ENCODE results near the gene LRSAM1.

Gene LRSAM1

DNA sequence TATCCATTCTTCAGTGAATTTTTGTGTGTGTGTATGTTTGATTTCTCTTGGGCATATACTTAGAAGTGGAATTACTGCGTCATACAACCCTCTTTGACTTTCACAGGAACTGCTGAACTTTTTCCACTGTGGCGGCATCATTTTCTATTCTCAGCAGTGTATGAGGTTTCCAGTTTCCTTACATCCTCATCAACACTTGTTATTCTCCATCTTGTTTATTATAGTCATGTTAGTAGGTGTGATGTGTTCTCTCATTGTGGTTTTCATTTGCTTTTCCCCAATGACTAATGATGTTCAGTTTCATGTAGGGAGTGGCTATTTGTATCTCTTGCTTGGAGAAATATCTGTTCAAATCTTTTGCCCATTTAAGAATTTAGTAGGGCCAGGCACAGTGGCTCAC is 24.6 kb upstream of the LRSAM1 start:
- ATAC-seq (peak; percentile 79), DNase-seq (no peak)

DNA sequence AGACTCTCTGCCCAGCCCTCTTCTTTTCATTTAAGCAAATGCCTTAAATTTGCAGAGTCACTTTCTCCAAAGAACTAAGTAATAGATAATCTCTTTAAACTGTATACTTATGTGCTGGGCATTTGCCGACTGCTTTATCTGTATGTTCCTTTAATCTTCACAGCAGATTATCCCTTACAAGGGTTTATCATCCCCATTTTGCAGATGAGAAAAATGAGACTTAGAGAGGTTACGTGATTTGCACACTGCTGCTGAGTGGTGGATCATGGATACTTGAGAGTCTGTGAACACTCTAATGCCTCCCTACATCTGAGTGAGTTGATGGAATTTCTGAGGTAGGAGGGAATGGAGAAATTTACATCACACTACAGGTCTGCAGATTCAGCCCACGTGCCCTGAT is 23.0 kb upstream of the LRSAM1 start:
- ATAC-seq (no peak), DNase-seq (no peak)

DNA sequence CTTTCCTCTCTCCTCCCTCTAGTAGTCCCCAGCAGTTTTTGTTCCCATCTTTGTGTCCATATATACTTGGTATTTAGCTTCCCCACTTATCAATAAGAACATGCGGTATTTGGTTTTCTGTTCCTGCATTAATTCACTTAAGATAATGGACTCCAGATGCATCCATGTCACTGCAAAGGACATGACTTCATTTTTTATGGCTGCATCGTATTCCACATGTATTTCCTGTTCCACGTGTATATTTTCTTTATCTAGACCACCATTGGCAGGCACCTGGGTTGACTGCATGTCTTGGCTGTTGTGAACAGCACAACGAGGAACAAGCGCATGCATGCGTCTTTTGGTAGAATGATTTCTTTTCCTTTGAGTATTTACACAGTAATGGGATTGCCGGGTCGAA is 20.9 kb upstream of the LRSAM1 start:
- DNase-seq (no peak), ATAC-seq (no peak)

DNA sequence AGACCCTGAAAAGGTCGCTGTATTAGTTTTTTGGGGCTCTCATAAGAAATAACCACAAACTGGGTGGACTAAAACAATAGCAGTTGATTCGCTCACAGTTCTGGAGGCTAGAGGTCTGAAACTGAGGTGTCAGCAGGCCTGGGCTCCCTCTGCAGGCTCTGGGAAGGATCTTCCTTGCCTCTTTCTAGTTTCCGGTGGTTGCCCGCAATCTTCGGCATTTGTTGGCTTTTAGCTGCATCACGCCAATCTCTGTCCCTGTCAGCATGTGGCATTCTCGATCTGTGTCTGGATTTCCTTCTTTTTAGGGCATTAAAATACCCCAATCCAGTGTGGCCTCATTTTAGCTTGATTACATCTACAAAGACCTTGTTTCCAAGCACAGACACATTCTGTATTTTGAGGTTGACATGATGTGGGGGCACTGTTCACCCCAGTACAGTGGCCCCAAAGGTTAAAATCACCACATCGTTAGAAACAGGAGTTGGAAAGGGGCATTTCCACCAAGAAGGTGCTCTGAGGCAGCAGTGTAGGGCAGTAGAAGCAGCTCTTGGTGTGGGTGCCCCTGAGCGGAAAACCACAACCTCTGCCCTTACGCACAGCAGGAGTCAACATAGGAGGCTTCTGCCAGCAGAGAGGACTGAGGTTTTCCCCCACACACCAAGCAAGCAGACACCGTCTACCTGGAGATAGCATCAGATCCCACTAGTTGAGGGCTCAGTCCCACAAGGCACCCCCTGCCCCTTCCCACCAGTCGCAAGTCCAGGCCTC is 13.6 kb upstream of the LRSAM1 start:
- DNase-seq = peak; percentile 30

DNA sequence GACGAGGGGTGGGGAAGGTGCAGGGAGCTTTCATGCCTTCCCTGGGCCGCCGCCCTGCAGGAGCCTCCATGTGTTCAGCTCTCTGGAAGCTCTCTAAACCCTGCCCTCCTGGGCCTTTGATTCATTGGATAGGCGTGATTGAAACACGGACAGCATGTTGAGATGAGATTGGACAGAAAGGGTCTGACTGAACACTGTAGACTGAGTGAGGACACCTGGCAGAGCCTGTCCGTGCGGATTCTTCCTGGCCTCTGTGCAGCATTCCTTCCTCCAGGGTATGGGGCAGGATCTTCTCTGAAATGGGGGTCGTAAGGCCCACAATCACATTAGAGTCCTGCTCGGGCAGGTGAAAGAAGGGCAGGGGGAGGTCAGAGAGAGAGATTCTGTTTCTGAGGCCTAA is 12.9 kb upstream of the LRSAM1 start:
- ATAC-seq (no peak), DNase-seq (no peak)

More for the DNA sequence above, 13.6 kb upstream of the LRSAM1 start:
- peak; percentile 84 for ATAC-seq

DNA sequence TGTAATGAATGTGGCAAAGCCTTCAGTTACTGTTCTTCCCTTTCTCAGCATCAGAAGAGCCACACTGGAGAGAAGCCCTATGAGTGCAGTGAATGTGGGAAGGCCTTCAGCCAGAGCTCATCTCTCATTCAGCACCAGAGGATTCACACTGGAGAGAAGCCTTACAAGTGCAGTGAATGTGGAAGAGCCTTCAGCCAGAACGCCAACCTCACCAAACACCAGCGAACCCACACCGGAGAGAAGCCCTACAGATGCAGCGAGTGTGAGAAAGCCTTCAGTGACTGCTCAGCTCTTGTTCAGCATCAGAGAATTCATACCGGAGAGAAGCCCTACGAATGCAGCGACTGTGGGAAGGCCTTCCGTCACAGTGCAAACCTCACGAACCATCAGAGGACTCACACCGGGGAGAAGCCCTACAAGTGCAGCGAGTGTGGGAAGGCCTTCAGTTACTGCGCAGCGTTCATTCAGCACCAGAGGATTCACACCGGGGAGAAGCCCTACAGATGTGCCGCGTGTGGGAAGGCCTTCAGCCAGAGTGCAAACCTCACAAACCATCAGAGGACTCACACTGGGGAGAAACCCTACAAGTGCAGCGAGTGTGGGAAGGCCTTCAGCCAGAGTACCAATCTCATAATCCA is 6.9 kb upstream of the LRSAM1 start:
- ATAC-seq (peak; percentile 1), DNase-seq (peak; percentile 36)

DNA sequence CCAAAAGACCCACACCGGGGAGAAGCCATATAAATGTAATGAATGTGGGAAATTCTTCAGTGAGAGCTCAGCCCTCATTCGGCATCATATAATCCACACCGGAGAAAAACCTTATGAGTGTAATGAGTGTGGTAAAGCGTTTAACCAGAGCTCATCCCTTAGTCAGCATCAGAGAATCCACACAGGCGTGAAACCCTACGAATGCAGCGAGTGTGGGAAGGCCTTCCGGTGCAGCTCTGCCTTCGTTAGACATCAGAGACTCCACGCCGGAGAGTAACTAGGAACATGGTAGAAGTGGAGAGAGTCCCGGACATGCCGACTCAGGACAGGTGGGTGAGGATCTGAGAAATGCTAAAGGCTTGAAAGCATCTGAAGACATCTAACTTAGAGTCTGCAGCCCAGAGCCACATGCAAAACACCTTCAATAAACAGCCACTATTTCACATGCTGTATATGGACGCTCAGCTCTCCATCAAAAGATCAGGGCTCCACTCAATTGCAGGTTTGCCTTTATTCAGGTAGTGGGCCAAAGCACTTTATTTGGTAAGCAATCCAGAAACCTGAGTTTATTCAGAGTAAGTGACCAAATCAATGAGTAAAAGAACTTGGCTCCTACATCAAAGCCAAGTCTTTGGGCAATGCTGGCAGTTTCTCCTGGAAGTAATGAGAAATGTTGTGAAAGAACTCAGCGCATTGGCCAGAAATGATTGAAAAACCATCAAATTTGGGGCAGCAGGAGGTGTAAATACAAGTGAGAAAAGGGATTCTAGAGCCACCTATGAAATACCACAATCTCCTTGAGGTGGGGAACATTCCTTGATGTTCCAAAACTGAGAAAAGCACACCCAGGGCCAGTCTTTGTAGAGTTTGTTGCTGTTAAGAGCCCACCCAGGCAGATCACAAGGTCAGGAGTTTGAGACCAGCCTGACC is 6.1 kb upstream of the LRSAM1 start:
- DNase-seq (peak; percentile 42), ATAC-seq (peak; percentile 3)

DNA sequence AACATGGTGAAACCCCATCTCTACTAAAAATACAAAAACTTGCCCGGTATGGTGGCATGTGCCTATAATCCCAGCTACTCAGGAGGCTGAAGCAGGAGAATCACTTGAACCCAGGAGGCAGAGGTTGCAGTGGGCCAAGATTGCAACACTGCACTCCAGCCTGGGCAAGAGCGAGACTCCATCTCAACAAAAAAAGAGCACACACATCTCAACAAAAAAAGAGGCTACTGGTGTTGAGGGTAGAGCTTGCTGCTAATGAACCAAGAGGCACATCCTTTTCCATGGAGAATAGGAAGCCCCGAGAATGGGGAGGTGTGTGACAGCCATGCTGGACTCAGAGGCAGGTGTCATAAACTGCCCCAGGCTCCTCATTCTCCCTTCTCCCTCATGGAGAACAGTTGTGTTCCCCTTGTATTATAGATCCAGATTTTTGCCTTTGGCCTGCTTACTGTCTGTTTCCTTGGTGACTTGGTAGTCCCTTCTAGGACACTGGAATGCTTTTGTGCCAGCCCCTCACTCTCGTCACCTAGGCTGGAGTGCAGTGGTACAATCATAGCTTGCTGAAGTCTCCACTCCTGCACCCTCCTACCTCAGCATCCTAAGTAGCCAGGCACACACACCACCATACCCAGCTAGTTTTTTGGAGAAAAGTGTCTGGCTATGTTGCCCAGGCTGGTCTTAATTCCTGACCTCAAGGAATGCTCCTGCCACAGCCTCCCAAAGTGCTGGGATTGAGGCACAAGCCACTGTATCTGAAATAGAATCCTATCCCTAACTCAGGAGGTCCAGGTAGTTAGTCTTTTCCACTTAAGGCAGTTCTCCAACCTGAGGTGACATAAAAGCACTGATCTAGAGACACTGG is 5.2 kb upstream of the LRSAM1 start:
- ATAC-seq (peak; percentile 13), DNase-seq (peak; percentile 26)

DNA sequence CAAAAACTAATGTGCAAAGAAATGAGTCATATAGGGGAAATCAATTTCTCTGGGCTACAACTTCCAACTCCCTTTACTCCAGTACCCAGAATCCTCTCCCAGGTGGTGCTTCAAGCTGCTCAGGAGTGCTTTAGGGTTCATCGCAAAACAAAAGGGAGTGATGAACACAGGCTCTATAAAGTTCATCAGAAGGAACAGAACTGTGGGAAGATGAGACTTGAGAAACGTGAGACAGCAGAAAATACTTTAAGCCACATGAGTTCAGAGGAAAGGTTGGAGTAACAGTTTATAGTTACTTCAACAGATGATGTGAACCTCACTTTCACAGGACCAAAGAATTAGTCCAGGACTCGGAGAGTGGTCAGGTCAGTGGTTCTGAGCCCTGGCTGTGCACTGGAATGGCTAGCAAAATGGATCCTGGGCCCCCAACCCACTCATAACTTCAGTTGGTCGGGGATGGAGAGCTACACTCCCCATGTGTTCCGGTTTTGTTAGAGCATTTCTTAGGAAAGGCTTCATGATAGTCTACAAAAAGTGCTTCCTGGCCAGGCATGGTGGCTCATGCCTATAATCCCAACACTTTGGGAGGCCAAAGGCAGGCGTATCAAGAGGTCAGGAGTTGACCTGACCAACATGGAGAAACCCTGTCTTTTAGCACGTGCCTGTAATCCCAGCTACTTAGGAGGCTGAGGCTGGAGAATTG is 4.4 kb upstream of the LRSAM1 start:
- DNase-seq (no peak), ATAC-seq (peak; percentile 5)

DNA sequence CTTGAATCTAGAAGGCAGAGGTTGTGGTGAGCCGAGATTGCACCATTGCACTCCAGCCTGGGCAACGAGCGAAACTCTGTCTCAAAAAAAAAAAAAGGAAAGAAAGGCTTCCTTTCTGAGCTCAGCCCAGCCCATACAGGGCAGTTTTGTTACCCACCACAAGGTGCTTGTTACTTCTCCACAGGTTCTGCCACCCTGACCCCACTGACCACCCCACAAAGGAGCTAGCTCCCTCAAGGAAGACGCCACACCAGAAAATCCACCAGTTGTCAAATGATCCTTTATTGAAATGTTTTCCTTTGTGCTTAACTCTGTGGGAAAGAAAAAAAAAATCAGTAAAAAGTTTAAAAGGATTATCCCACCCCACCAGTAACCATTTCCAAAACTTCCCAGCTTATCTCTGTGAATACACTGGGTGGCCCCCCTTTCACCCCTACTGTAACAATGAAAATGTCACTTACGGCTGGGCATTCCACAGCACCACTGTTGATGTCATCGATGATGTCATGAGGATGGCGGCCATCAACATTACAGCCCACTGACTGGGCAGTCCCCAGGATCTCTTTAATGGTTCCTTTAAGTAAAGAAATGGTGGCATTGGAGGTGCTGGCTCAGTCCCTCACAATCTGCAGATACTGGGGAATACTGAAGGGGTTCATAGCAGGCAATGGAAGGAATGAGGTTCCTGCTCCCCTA is 3.7 kb upstream of the LRSAM1 start:
- ATAC-seq = no peak

DNA sequence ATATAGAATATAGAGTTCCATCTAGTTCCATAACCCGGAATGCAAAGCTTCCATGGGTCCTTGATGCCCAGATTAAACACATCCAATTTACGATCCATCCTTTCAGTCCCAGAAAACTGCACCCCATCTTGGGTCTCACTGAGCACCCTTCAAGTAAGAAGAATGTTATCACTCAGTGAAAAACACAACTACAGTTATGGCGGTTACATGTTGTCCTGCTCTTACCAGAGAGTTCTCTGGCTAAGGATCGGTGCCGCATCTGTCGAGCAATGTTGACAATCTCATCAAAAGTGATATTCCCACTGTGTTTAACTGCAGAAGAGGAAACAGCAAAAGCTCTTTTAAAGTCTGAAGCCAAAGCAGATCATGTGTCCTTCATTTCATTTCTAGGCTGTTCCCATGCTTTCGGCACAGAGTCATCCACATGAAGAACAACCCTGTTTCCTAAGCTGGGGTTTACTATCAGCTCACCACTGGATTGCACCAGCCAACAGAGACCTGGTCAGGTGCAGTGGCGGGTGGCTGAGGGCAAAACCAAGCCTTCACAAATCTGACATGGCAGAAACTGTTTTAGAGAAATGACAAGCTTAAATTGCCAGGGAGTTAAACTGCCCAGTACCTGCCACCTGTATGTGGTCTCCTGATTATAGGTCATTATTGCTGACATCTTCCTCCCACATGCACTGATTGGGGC is 3.1 kb upstream of the LRSAM1 start:
- ATAC-seq = no peak
- DNase-seq = no peak

More for the DNA sequence above, 3.7 kb upstream of the LRSAM1 start:
- DNase-seq = no peak

DNA sequence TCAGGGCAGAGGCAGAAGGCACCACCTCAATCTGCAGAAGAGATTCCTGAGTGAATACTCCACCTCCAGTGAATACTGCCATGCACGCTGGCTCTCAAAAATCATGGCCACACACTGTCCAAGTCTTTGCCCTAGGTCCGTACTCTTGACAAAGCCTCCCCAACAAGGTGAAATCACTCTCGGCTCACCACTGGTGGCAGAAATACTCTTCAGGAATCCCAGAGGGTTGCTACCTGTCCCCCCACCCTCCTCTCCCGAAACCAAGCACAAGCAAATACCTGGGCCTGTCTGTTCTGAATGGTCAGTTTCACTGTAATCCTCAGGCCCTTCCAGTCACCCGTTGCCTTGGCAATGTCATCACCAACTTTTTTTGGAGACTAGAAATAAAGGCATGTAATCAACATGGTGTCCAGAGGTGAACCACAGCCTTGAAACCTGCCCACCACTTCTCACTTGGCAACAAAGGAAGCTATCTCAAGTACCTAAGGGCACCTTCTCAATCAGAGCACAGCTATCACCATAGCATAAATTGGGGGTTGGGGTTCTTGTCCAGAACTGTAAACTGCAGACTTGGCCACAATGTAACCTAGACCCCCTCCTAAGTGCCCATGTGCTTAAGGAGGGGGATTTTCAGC is 1.9 kb upstream of the LRSAM1 start:
- DNase-seq (no peak), ATAC-seq (no peak)

DNA sequence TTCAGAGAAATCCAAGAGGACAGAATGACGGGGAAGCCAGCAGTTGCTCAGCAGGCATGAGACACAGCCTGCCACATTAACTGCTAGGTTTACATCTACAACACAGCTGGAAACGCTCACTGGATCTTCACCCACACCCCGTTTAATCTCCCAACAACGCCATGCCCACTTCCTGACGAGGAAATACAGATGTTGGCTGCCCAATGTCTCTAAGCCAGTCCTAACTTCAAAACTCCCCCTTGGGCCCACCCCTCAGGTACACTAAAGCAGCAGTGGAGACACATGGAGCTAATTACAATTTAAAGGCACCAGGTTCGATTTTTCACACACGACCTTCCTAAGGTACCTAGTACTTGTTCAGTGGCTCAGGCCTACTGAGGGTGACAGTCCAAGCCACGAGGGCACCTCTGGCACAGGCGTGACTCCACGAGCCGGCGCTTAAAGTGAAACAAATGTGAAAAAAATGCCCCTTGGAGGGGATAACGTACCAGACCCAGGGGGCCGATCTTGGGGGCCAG is 1.0 kb upstream of the LRSAM1 start:
- DNase-seq (no peak), ATAC-seq (no peak)

DNA sequence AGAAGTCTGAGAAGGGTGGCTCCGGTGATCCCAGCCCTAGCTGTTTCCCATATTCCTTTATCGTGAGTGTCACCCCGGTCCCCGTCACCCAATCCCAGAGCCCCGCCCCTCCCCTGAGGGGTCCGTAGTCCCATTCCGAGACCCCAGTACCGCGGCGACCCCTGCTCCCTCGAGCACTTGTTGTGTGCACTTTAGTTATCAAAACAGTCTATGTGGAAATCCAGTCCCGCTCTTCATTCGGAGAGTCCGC is 223 bp downstream of the LRSAM1 start:
- ATAC-seq = no peak
- DNase-seq = no peak

DNA sequence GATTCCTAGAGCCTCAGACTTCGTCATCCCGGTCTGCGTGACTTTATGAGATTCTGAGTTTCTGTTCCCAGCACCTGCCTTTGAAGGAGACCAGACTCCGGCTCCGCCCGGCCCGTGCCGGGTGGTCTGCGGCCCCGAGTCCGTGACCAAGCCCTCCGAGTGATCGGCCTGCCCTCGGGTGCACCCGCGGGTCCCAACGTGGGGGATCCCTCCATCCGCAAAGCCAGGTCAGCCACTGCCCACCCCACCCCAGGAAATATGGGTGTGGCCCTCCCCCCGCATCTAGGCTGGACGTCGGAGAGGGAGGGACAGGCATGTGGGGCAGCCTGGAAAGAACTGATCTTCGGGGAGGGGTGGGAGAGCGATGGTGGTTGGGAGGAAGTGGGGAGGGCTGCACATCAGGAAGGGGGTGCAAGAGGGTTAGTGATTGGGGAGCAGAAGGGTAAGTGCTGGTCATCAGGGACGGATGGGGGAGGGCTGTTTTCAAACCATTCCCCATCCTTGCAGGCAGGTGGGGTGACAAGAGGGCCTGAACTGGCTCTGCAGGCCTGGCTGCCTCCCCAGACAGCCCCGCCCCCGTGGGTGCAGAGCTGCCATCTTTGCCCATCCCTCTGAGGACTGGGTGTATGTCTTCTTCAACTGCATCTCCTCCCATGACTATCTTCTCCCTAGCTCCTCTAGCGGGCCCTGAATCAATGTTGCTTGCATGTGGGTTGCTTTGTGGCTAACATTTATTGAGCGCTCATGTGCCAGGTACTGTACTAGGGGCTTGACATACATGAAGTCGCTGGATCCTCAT is 747 bp downstream of the LRSAM1 start:
- DNase-seq (peak; percentile 73), ATAC-seq (peak; percentile 62)

DNA sequence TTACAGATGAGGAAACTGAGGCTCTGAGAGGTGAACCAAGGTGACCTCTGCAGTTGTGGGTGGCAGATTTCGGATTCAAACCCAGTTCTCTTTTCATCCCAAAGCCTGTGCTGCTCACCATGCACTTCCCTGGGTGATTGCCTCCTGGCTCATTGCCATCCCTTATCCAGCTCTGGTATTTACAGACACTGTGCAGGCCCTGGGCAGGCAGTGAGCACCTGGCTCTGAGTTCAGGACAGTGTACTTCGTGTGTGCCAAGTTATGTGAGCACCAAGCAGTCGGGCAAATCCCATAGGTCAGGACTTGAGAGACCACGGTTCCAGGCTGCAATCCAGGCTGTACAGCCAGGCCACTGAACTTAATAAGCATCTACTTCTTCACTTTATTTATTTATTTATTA is 1.4 kb downstream of the LRSAM1 start:
- DNase-seq (no peak), ATAC-seq (no peak)

DNA sequence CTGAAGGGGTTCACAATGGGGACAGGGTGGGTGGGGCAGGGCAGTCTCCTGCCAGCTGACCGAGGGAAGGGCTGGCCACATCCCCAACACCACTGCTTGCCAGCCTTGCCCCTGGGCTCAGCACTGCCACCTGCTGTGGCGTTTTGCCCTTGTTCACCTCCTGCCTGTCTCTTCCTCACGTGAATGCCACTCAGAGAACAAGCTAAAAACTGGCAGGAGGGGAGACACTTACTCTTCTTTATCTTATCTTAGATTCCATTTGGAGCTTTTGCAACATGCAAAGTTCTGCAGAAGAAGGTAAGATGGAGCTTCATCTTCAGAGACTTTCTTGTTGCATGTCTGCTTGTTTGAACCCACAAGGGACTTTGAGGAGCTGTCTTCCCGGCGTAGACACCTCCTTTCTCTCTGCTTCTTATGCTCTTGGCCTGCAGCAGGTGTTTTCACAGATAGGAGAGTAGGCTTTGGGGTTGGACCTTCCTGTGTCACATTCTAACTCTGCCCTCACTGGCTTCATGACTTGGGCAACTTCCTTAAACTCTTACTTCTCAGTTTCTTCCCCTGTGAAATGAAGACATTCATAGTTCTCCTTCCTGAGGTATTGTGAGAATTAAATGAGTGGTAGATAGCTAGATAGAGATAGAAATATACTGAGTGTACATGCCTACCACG is 4.1 kb downstream of the LRSAM1 start:
- DNase-seq (peak; percentile 54), ATAC-seq (no peak)

Measured in stimulated activated naive CD8-positive, alpha-beta T cell treated with anti-CD3 and anti-CD28 coated beads, Interleukin-15, Interleukin-2, amounts not matched to agents 100 U/mL and 50 U/mL, for 24 hours (primary cell).